Activated CD8-positive, alpha-beta T cell treated with anti-CD3 and anti-CD28 coated beads for 36 hours (primary cell): ENCODE results near the gene ADD1. TPM values are rescaled to one million over a fixed set of nuclear protein-coding genes. Genes with fewer than 3 reads are reported as not detected.

Source experiments
- ATAC-seq: fragments of 200-7000 bp; cut with Tn5 transposase; one replicate; pipeline ENCODE4 v1.10.0; 2021; ENCODE audit warnings: mild to moderate bottlenecking, moderate library complexity
- CTCF ChIA-PET: fragments of 350-600 bp; sonication (Branson Sonifier 250); formaldehyde crosslinking; loops from one replicate; lab custom pipeline; 2021; ENCODE audit warnings: antibody characterized with exemption; lab: Charles Lee
- POLR2A ChIA-PET: fragments of 350-600 bp; sonication (Branson Sonifier 250); formaldehyde crosslinking; loops from one replicate; lab custom pipeline; 2021; ENCODE audit warnings: antibody characterized with exemption; lab: Charles Lee
- DNase-seq: peaks from one replicate; pipeline ENCODE4 v3.0.0-alpha.2; 2020
- H3K27ac Mint-ChIP-seq: one replicate; pipeline ENCODE4 v1.8.0; 2021; ENCODE audit warnings: mild to moderate bottlenecking, mixed read lengths
- H3K27me3 Mint-ChIP-seq: one replicate; pipeline ENCODE4 v1.8.0; 2021; ENCODE audit warnings: mixed read lengths
- H3K36me3 Mint-ChIP-seq: one replicate; pipeline ENCODE4 v1.8.0; 2021; ENCODE audit warnings: low read depth, mixed read lengths
- H3K4me1 Mint-ChIP-seq: one replicate; pipeline ENCODE4 v1.8.0; 2021; ENCODE audit warnings: low read depth, mixed read lengths
- H3K4me3 Mint-ChIP-seq: one replicate; pipeline ENCODE4 v1.8.0; 2021; ENCODE audit warnings: mild to moderate bottlenecking, moderate library complexity, mixed read lengths
- H3K9me3 Mint-ChIP-seq: one replicate; pipeline ENCODE4 v1.8.0; 2021; ENCODE audit warnings: mixed read lengths
- intact Hi-C: fragments of 100-400 bp; cut with micrococcal nuclease; formaldehyde crosslinking; loops from one replicate; pipeline ENCODE4 v1.10.0; 2022
- total RNA-seq, 2 experiments: library from RNA; stranded (reverse); gene quantifications; one replicate each; pipeline ENCODE4 v1.2.3, GENCODE V29; 2021
- TF ChIP-seq, protein P1 (sequence below): fragments of 200-600 bp; IDR thresholded peaks from one replicate; pipeline ENCODE4 v1.8.0; 2022; ENCODE audit warnings: antibody characterized with exemption, mild to moderate bottlenecking

ADD1 gene
- total RNA-seq, 2 experiments from 2014 or later = 149 to 154 TPM

GRCh38 chr4:2968381-2968780 is 124.7 kb downstream of the ADD1 start:
- ChIA-PET POLR2A (interaction anchor here (1.5 kb wide), 1 partner anchor 8 kb away, joined by 3 read pairs; no protein-coding TSS in a partner anchor), CTCF (interaction anchor here (5.0 kb wide), 1 partner anchor 9 kb away, joined by 34 read pairs; no protein-coding TSS in a partner anchor)
- ATAC-seq (no peak), DNase-seq (no peak)
- Mint-ChIP-seq H3K36me3 (no peaks in the 10 kb centered on the region), H3K27ac (no peak overlapping the region), H3K4me1 (peaks cover 7% of the 10 kb centered on the region), H3K9me3 (no peaks in the 10 kb centered on the region), H3K4me3 (no peak overlapping the region), H3K27me3 (no peaks in the 10 kb centered on the region)
- intact Hi-C loops = no loop called here
- TF ChIP-seq, protein P1, sequence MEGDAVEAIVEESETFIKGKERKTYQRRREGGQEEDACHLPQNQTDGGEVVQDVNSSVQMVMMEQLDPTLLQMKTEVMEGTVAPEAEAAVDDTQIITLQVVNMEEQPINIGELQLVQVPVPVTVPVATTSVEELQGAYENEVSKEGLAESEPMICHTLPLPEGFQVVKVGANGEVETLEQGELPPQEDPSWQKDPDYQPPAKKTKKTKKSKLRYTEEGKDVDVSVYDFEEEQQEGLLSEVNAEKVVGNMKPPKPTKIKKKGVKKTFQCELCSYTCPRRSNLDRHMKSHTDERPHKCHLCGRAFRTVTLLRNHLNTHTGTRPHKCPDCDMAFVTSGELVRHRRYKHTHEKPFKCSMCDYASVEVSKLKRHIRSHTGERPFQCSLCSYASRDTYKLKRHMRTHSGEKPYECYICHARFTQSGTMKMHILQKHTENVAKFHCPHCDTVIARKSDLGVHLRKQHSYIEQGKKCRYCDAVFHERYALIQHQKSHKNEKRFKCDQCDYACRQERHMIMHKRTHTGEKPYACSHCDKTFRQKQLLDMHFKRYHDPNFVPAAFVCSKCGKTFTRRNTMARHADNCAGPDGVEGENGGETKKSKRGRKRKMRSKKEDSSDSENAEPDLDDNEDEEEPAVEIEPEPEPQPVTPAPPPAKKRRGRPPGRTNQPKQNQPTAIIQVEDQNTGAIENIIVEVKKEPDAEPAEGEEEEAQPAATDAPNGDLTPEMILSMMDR = no peak

GRCh38 chr4:2971275-2971674 is 127.6 kb downstream of the ADD1 start:
- POLR2A ChIA-PET = no interaction called here
- TF ChIP-seq, protein P1 = no peak
- DNase-seq = no peak
- CTCF ChIA-PET = no interaction called here
- Mint-ChIP-seq H3K27ac (no peak overlapping the region), H3K4me1 (no peaks in the 10 kb centered on the region), H3K36me3 (no peaks in the 10 kb centered on the region), H3K27me3 (no peaks in the 10 kb centered on the region), H3K4me3 (no peak overlapping the region), H3K9me3 (no peaks in the 10 kb centered on the region)
- intact Hi-C loops = no loop called here
- ATAC-seq = no peak

DNA sequence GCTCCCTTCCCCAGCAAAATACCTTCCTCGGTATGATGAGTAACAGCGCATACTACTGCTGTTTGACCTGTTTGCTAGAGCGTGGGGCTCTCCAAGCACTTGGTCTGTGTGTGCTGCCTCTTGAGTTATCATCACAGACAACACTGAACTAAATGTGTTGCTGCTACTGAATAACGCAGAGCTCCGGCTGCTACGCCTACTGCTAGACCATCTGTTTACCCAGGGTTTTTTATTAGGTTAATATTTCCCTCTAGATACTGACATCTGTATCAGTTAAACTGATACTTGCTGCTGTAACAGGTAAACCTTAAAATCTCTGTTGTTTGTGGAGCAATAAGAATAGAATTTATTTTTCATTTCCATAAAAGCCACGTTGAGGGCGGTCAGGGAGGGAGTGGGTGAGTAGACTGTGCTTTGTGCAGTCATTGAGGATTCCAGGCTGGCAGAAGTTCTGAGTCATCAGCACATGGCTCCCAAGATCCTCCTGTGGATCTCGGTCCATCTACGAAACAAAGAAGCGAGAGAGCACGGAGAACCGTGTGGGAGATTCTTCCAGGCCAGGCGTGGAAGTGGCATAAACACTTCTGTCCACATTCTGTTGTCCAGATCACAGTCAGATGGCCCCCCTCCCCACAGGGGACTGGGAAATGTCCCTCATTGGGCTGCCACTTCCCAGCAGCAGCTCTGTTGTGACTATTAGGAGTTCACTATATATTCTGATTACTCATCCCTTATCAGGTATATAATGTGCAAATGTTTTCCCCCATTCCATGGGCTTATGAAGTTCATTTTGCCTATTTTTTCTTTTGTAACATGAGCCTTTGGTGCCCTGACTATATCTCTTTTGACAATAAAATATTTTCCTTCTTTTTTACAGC is 133.8 kb downstream of the ADD1 start:
- ChIA-PET POLR2A (no interaction called here), CTCF (interaction anchor here (0.6 to 4.5 kb wide), 38 partner anchors 9 to 402 kb away, joined by 3 to 37 read pairs (median 4); partner anchors contain the start of genes GRK4 and NOP14)
- H3K4me1 Mint-ChIP-seq = peaks cover 4% of the 10 kb centered on the region
- DNase-seq (no peak), ATAC-seq (no peak)
- intact Hi-C loops = loop anchor here (5.0 kb wide), 1 partner anchor 60 kb away; no protein-coding TSS in a partner anchor
- H3K9me3 Mint-ChIP-seq = peaks cover 4% of the 10 kb centered on the region
- peaks cover 1% of the 10 kb centered on the region for H3K27me3 Mint-ChIP-seq
- H3K27ac Mint-ChIP-seq = no peak overlapping the region
- TF ChIP-seq, protein P1 = no peak
- no peak overlapping the region for H3K4me3 Mint-ChIP-seq
- H3K36me3 Mint-ChIP-seq = peaks cover 2% of the 10 kb centered on the region

Other genes starting within 250 kb of the ADD1 start
- gene TNIP2, start 87.5 kb upstream of the ADD1 start, total RNA-seq = 10 to 100 TPM; 46.1 to 48.1 TPM
- gene SH3BP2, start 50.8 kb upstream of the ADD1 start, total RNA-seq = 10 to 100 TPM; 54.8 to 59.0 TPM
- gene NOP14, start 119.6 kb downstream of the ADD1 start, total RNA-seq = 10 to 100 TPM; 76.8 to 77.3 TPM
- 1 to 10 TPM; 2.8 to 3.0 TPM for gene GRK4, start 119.7 kb downstream of the ADD1 start, total RNA-seq
- gene HTT-AS, start 230.7 kb downstream of the ADD1 start, total RNA-seq = not detected
- gene HTT, start 230.8 kb downstream of the ADD1 start, total RNA-seq = 10 to 100 TPM; 54.2 to 56.5 TPM